Measurements from ENCODE around the gene PLEKHA6. TPM values are rescaled to one million over a fixed set of nuclear protein-coding genes. Genes with fewer than 3 reads are reported as not detected.

The PLEKHA6 gene
- total RNA-seq, 4 donors from 2014 or later = 4.3 to 13.2 (median 7.7) TPM

DNA sequence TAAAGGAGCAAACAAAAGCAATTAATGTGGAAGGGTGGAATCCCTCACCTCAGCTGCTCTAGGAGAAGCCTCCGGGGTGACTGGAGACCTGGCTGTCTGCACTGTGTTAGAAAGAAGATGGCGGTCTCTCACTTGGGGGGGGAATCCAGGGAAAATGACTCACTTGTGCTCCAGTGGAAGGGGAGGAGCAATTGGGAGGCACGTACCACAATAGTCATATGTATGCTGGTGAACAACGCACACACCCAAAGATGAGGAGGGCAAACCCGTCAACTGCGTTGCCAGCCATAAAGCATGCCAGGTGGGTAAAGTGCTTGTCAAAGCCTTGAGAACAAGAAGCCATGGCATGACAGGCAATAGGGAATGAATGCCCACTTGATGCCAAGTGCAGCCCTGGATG is 22.1 kb downstream of the PLEKHA6 start:
- H3K27ac ChIP-seq = no peak overlapping the region
- peaks cover 0 to 4% of the 10 kb centered on the region in 2 donors for H3K4me1 ChIP-seq
- no peaks in the 10 kb centered on the region for H3K36me3 ChIP-seq
- ATAC-seq (no peak), DNase-seq (no peak)
- no peak for TF ChIP-seq POLR2A (IDR thresholded peaks at IDR 0.05)
- no peak for TF ChIP-seq CTCF (IDR thresholded peaks at IDR 0.05 in 4 of 5, conservative IDR thresholded peaks at IDR 0.05 in 1 of 5)
- intact Hi-C loops (cut with DNase I; ENCODE audit: low total_unique reads) (loop anchor here (1.0 kb wide), 1 partner anchor 25 kb away; no protein-coding TSS in a partner anchor), in situ Hi-C loops (cut with MboI; ENCODE audit: low sequenced_read_pairs in 4 of 4) (no loop called here)
- H3K4me3 ChIP-seq = no peak overlapping the region
- no peaks in the 10 kb centered on the region for H3K27me3 ChIP-seq
- no peaks in the 10 kb centered on the region for H3K9me3 ChIP-seq

DNA sequence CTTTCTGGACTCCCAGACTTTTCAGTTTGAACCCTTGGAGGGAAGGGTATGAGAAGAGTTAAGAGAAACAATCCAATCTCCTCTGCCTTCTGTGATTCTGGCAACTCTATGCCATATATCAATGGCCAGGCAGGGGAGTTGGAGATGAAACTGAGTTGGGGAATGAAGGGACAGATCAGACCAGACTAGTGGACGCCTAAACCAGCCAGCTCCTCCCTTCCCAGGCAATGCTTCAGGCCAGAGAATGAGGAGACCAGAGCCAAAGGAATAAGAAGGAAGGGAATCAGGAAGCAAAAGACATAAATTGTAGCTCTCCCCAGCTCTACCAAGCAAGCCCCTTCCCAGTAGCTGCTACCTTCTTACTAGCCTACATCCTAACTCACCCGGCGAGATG is 22.7 kb downstream of the PLEKHA6 start:
- H3K27ac ChIP-seq = no peak overlapping the region
- no peak overlapping the region for H3K4me3 ChIP-seq
- intact Hi-C loops (cut with DNase I; ENCODE audit: low total_unique reads) = loop anchor here (1.0 kb wide), 1 partner anchor 25 kb away; no protein-coding TSS in a partner anchor
- no peaks in the 10 kb centered on the region for H3K36me3 ChIP-seq
- no peak for DNase-seq
- TF ChIP-seq POLR2A (IDR thresholded peaks at IDR 0.05) (no peak), CTCF (IDR thresholded peaks at IDR 0.05 in 4 of 5, conservative IDR thresholded peaks at IDR 0.05 in 1 of 5) (no peak)
- in situ Hi-C loops (cut with MboI; ENCODE audit: low sequenced_read_pairs in 4 of 4) = no loop called here
- H3K9me3 ChIP-seq = no peaks in the 10 kb centered on the region
- no peak for ATAC-seq
- H3K4me1 ChIP-seq = peaks cover 0 to 4% of the 10 kb centered on the region in 2 donors
- H3K27me3 ChIP-seq = no peaks in the 10 kb centered on the region

DNA sequence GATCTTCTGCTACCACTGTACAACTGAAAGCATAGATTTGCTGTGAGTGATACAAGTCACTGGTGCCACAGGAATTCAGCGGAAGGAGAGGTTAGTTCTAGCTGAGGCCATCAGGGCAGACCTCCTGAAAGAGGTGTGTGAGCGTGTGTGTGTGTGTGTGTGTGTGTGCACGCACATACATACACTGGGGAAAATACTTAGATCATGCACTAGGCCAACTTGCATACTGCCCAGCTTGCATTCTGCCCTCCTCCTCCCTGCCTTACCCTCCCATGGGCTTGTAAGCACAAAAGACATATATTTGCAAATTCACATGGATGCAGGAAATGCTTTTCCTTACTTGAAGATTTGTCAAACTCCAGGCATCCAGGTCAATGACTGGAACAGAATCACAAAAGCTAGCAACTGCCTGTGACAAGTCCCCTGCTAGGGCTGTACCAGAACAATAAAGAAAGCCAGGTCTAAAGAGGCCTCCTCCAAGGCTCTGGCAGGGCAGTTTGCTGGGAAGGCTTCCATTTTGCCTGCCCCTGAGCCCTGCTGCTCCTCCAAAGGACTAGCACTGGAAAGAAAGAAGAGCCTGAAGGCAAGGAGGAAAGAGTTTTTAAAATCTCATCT is 23.2 kb downstream of the PLEKHA6 start:
- DNase-seq (no peak), ATAC-seq (no peak)
- Histone ChIP-seq H3K9me3 (no peaks in the 10 kb centered on the region), H3K4me3 (no peak overlapping the region), H3K36me3 (no peaks in the 10 kb centered on the region), H3K4me1 (peaks cover 0 to 4% of the 10 kb centered on the region in 2 donors), H3K27ac (no peak overlapping the region), H3K27me3 (no peaks in the 10 kb centered on the region)
- no peak for TF ChIP-seq CTCF (IDR thresholded peaks at IDR 0.05 in 4 of 5, conservative IDR thresholded peaks at IDR 0.05 in 1 of 5)
- TF ChIP-seq POLR2A (IDR thresholded peaks at IDR 0.05) = no peak
- in situ Hi-C loops (cut with MboI; ENCODE audit: low sequenced_read_pairs in 4 of 4) (no loop called here), intact Hi-C loops (cut with DNase I; ENCODE audit: low total_unique reads) (loop anchor here (1.0 kb wide), 1 partner anchor 26 kb away; no protein-coding TSS in a partner anchor)

- DNase-seq = no peak
- in situ Hi-C loops (cut with MboI; ENCODE audit: low sequenced_read_pairs in 4 of 4) (no loop called here), intact Hi-C loops (cut with DNase I; ENCODE audit: low total_unique reads) (no loop called here)
- H3K27ac ChIP-seq = no peak overlapping the region
- no peak overlapping the region for H3K4me3 ChIP-seq
- H3K4me1 ChIP-seq = peaks cover 0 to 4% of the 10 kb centered on the region in 2 donors
- H3K9me3 ChIP-seq = no peaks in the 10 kb centered on the region
- no peak for ATAC-seq
- no peaks in the 10 kb centered on the region for H3K27me3 ChIP-seq
- TF ChIP-seq CTCF (IDR thresholded peaks at IDR 0.05 in 4 of 5, conservative IDR thresholded peaks at IDR 0.05 in 1 of 5) (no peak), POLR2A (IDR thresholded peaks at IDR 0.05) (no peak)
- H3K36me3 ChIP-seq = no peaks in the 10 kb centered on the region
Measured at GRCh38 chr1:204335533-204335932, 24.2 kb downstream of the PLEKHA6 start.

- Histone ChIP-seq H3K27ac (no peak overlapping the region), H3K36me3 (no peaks in the 10 kb centered on the region), H3K4me1 (peaks cover 0 to 4% of the 10 kb centered on the region in 2 donors), H3K9me3 (no peaks in the 10 kb centered on the region), H3K4me3 (no peak overlapping the region), H3K27me3 (no peaks in the 10 kb centered on the region)
- TF ChIP-seq CTCF (IDR thresholded peaks at IDR 0.05 in 4 of 5, conservative IDR thresholded peaks at IDR 0.05 in 1 of 5) = no peak
- TF ChIP-seq POLR2A (IDR thresholded peaks at IDR 0.05) = no peak
- ATAC-seq (no peak), DNase-seq (no peak)
- intact Hi-C loops (cut with DNase I; ENCODE audit: low total_unique reads) = no loop called here
- in situ Hi-C loops (cut with MboI; ENCODE audit: low sequenced_read_pairs in 4 of 4) = no loop called here
Measured at GRCh38 chr1:204335085-204335484, 24.6 kb downstream of the PLEKHA6 start.
